GM21825 (cell line): ENCODE data around the gene LRRC3C.
"Not testable (repeated sequence)": the region's sequence is repeated elsewhere in the genome, so short reads cannot be mapped to it uniquely, and the experiment has no call there.

Experiments
- ATAC-seq: cut with Tn5 transposase; IDR thresholded peaks from one replicate; pipeline ENCODE4 v1.9.1; 2021; ENCODE audit warnings: mild to moderate bottlenecking, moderate library complexity; ENCODE audit not compliant: unreplicated experiment

Gene LRRC3C

DNA sequence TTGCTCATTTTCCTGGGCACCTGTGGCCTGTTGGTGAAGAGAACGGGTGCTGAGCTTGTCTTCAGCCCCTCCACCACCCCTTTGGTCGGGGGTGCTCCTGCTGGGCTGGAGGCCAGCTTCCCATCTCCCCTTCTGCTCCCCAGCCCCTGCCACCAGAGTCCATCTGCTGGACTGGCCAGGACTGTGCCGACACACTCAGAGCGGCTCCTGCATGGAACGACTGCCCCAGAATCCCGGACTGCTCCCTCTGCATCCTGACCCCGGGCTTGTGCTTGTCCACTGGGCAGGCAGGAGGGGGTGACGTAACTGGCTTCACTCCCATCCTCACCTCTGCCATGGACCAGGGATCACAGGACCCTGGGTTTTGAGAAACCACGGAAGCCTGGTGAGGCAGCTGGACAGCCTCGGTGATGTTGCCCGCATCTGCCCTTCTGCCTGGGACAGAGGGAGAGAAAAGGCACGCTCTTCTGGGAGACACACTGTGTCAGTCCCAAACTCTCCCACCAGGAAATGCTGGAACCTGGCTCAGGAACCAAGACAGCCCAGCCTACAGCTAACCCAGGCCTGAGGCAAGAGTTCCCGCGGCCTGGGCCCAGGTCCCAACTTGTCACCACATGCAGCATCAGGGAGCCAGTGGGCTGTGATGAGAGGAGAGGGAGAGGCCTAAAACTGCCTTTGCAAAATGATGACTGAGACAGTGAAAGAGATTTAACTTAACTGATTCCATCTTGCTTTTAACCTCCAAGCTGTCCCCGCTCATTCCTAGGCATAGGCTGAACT, 19.2 kb downstream of the LRRC3C start:
- no peak for ATAC-seq

DNA sequence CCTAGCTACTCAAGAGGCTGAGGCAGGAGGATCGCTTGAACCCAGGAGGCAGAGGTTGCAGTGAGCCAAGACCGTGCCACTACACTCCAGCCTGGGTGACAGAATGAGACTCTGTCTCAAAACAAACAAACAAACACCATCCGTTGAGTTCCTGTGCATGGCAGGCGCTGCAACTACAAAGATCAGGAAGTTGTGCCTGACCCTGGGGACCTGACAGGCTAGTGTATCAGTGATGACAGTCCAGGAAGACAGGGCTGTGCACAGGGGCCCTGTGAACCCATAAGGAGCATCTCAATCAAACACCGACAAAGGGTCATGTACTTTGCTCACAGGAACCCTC, 20.9 kb downstream of the LRRC3C start:
- ATAC-seq, result not testable (repeated sequence)

DNA sequence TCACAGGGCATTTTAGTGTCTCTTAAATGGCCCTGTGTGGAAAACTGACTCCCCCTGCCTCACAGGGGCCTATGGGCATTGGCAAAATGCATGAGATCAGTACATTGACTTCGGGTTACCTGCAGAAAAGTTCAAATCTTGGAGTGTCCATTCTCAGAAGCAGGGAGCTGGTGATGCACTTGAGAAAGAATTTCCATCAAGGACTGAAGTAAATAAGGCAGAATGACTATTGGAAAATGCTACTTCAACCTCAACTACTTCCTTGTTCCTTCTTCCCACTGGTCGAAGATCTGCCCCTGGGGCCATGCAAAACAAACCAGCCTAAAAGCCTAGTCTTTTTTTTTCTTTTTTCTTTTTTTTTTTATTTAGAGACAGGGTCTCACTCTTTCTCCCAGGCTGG, 21.5 kb downstream of the LRRC3C start:
- ATAC-seq, result no peak

DNA sequence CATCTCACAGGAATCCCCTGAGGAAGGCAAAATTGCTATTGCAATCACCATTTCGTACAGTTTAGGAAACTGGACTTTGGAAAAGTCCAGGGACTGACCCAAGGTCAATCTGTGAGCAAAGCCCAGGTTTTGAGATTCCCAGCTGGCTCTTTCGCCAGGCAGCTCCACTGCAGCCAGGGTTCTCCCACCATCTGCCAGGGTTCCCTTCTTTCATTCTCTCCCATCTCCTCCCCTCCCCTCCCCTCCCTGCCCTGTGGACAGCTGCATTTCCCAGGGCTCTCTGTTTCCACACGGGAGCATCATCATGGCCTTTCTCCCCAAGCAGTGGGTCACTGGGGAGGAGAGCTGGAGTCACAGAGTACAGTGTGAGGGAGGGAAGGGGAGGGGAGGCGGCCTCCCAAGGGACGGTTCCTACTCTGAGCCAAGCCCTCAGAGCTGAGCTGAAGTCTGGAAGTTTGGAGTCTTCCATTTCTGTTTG, 23.4 kb downstream of the LRRC3C start:
- ATAC-seq, result no peak

DNA sequence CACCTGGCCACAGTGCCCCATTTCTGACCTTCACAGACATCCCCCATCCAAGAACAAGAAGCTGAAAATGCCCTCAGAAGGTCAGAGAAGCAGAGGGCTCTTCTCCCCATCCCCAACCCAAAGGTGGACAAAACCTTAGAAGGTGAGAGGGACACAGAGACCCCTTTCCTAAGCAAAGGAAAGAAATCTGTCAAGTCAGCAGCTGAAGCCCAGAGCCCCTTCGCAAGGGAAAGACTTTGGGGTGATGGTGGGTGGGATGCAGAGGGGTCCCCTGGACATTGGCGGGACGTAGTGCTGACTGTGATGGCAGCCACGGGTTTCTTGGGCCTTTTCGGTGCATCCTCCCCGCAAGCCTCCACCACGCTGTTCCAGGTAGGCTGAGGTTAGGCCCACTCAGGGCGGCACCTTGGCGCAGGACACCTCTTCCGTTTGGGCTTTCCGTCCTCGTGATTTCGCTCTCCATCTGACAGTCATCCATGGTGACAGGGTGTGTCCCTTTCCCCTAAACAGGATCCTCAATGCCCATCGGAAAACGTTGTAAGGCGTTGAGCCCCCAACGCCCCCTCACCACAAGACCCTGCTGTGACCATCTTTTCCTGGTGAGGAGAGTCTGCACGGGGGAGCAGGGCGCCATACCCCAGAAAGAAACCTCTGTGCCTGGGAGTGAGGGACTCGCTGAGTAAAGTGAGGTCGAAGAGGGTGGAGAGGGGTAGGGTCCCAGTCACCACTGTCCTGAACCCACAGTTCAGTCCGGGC, 24.6 kb downstream of the LRRC3C start:
- ATAC-seq, result no peak

DNA sequence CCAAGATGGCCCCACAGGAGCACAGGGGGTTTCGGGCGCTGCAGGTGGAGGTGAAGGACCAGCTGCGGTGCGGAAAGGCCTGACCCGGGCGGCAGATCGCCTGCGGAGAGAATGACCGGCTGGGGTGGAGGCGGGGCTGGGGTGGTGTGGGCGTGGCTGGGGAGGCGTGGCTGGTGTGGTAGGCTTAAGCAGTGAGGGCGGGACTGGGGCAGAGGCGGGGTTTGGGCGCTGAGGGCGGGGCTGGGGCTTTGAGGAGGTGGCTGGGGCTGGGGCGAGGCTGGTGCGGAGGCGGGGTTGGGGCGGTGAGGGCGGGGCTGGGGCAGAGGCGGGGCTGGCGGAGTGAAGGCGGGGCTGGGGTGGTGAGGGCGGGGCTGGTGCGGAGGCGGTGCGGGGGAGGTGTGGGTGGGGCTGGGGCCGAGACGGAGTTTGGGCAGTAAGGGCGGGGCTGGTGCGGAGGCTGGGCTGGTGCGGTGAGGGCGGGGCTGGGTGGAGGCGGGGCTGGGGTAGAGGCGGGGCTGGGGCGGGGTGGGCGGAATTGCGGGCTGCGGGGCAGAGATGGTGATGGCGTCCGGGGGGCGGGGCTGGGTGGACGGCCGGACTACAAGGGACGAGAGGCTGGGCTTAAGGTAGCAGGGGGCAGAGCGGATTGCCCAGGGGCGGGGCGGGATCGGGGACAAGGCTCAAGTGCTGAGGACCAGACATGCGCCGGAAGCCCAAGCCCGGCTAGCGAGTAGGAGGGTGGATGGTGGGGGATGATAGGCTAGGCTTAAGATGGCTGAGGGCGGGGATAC, 25.3 kb downstream of the LRRC3C start:
- ATAC-seq, result peak; percentile 61

DNA sequence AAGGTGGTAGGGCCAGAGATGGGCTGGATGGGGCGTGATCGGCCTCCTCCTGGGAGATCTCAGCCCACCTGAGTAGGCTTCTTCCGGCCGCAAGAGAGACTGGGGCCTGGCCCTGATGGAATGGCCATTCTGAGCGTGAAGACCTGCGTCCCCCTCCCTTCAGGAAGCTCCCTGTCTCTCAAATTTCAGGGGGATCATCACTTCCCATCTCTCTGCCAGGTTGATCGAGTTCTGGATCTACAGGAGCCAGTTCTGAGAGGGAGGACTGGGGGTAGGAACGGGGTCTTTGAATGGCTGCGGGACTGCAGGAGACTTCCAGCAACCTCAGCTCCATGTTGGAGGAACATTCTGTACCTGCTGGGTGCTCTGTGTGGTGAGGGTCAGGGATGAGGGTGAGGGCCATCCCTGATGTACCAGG, 25.9 kb downstream of the LRRC3C start:
- ATAC-seq, result no peak

DNA sequence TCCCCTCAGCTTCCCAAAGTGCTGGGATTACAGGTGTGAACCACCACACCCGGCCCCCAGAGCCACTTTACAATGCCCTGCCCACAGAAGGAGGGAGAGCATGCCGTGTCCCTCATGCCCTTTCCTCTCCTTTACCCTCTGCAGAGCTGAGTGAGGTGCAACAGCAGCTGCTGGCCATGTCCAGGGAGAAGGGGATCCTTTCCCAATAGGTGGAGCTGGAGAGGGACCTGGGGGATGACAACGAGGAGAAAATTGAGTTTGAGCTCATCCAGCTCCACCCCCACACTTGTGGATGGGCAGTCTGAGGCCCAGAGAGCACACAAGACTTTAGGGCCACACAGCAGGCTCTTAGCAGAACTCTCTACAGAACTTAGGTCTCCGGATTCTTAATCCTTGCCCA, 27.3 kb downstream of the LRRC3C start:
- no peak for ATAC-seq

DNA sequence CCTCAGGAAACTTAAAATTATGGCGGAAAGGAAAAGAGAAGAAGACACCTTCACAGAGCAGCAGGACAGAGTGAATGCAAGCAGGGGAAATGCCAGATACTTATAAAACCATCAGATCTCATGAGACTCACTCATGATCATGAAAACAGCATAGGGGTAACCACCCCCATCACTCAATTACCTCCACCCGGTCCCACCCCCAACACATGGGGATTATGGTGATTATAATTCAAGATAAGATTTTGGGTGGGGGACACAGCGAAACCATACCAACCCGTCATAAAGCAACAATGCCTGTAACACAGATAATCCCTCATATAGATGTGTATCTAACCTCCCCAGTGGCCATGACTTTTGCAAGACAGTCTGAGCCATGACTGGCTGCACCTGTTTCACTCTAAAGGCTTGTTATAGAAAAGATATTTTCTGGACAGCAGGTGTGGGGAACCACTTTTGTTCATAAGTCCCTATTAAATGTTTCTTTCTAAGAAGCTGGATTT, 28.2 kb downstream of the LRRC3C start:
- no peak for ATAC-seq

DNA sequence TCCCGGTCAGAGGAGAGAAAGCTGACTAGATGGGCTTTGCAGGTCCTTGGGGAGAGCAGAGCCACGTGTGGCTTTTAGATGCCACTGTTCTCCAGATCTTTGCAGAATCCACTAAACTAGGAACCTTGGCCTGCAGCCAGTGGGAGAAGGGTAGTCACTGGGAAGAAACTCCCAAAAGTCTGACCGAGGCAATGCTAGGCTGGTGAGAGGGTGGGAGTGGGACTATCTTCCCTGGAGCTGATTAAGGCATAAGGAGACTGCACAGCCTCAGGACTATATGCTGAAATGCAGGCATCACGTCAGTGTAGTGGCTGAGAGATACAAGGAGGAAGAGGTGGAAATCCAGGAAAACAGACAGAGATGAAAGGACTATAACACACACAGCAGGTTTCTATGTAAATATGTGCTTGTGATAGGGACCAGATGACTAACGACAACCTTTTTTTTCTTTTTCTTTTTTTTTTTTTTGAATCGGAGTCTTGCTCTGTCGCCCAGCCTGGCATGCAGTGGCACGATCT, 33.1 kb downstream of the LRRC3C start:
- ATAC-seq, result no peak

DNA sequence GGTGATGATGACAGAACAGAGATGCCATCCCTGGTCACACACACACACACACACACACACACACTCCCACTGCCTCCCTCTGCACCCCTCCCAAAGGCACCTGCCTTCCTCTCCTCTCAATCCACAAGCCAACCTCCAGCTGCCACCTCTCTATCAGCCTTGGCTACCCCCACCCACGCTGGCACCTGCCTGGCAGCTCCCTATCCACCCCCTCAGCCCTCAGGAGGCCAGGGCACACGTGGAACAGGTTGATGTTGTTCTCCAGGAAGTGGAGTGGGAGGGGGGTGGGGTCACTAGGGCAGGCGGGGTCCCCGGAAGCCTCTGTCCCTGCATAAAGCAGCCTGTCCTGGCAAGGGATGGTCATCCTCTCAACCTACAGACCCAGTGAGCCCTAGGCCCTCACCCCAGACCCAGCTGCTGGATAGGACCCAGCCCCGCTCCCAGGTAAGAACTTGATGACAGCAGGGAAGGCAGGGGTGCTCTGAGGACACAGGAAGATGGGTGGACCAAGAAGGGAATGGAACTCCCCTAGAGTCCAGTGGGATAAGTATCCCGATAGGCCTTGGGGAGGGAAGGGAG, 35.2 kb downstream of the LRRC3C start, which contains the start of gene GSDMA:
Gene GSDMA (plus strand): TSS at position 363 of the 579 bp plus-strand sequence. CDS start 2,684 bp downstream, outside the sequence.
- ATAC-seq, result no peak

DNA sequence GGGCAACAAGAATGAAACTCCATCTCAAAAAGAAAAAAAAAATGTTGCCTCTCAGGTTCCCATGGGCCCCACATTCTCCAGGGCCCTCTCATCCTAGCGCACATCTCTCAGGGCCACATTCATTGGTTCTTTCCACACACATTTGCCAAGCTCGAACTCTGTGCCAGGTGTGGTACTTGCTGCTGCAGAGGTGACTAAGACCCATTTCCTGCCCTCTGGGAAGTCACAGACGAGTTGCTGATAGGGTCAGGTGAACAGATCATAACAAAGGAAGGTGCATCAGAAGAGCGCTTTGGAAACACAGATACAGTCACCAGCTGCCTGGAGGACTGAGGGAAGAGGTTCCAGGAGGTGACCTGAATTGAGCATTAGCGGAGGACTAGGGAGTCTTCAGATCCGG, 36.3 kb downstream of the LRRC3C start:
- ATAC-seq, result no peak

DNA sequence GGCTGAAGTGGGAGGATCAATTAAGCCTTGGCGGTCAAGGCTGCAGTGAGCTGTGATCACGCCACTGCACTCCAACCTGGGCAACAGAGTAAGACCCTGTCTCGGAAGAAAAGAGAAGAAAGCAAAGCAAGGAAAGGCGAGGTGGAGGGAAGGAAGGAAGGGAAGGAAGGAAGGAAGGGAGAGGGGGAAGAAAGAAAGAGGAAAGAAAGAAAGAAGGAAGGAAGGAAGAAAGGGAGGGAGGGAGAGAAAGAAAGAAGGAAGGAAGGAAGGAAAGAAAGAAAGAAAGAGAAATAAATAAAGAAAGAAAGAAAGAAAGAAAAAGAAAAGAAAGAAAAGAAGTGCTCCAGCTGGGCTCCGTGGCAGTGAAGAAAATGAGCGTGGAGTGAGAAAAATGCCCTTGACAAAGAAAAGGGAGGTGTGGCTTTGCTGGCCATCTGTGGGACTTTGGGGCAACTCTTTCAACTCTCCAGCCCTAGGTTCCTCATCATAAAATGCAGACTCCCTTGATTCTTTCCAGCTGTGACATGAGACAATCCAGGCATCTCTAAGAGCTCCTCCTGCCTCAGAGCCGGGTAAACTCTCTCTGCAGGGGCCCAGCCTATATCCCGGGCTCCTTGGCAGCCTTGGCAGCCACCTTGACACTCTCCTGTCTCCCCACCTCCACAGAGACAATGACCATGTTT, 37.6 kb downstream of the LRRC3C start:
- ATAC-seq, result no peak

DNA sequence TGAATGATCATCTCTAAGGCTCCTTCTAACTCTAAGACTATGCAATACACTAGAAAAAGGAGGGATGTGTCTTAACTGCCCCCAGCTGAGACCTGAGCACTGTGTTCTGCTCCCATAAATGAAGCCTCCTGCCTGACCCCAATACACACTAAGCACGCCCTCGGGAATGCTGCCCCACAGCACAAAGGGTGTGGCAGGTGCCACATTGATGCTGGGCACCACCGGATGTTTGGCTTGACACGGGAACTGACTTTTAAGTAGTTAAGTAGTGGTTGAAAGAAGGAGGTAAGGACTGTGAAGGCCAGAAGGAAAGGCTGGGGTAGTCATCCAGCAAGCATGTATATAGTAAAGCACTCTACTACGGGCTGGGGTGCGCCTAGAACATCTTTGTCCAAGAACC, 39.2 kb downstream of the LRRC3C start:
- ATAC-seq, result no peak

DNA sequence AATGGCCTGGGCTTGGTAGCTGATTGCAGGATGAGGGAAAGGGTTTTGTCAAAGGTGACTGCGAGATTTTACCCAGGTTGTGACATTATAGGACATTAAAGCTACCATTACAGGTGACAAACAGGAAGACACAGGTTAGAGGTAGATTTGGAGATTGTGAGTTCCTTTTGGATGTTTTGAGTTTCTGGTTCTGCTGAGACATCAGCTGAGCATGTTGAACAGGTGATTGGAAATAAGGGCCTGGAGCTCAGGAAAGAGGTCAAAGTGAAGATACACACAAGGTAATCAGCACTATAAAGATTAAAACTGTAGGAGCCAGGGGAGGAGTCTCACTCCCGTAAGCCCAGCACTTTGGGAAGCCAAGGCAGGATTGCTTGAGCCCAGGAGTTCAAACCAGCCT, 41.2 kb downstream of the LRRC3C start:
- ATAC-seq, result no peak

DNA sequence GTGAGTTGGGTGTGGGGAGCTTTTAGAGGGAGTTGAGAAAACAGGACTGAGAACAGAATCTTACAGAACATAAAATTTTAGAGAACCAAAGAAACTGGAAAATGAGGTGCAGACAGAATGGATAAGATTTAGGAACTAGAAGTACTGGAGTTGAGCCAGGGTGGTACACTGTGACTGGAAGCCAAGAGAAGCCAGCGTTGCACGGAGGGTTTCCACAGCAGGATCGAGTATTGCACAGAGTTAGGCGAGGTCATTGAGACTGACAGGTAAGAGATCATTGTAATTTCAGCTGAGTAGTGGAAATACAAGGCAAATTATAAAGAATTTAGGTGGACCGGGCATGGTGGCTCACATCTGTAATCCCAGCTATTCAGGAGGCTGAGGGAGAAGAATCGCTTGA, 41.8 kb downstream of the LRRC3C start:
- ATAC-seq, result no peak

DNA sequence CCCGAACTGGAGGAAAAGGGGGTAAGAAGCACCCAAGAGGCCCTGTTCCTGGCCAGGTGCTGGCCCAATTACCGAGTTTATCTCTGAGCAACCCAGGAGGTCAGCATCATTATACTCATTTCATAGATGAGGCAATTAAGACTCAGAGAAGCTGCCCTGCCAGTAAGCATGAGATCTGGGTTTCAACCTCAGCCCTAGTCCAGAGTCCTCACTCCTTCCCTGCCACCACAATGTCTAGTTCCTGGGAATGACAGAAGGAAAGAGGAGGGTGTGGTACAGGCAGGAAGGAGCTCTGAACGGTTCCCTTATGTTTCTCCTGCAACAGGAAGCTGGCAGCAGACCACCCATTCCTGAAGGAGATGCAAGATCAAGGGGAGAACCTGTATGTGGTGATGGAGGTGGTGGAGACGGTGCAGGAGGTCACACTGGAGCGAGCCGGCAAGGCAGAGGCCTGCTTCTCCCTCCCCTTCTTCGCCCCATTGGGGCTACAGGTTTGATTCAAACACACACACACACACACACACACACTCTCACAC, 42.7 kb downstream of the LRRC3C start:
- ATAC-seq, result no peak

DNA sequence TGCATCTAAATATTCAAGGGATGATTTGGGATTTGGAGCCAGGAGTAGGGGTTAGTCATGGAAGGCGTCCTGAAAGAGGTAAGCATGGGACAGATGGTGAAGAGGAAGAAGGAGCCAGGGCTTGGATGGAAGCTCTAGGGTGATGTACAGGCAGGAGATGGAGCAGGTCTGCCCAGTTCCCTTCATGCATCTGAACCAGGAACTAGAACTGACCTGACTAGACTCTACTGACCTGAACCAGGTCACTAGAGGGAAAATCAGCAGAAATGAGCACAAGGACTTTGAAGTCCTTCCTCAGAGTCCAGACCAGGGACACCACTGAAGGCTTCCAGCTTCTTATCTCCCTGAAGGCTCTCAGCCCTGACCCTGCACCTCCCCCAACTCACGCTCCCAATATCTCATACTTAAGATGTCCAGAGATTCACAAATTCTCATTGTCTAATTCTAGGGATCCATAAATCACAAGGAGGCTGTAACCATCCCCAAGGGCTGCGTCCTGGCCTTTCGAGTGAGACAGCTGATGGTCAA, 43.6 kb downstream of the LRRC3C start:
- no peak for ATAC-seq

DNA sequence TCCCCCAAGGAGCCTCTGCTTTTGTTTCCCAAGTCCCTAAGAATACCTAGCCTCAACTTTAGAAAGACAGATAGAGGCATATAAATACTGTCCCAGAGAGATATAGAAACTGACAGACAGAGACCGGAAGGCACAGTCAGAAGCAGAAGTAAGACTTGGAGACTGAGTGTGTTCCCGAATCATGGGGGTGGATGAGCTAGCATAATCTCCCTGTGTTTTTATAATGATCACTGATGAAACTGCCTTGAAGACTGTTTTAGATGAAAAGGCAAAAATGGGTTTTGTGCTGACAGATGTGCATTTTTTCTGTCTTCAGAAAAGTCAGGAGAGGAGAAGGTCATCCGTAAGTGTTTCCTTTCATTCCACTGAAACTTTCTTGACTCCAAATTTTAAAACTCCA, 44.7 kb downstream of the LRRC3C start:
- no peak for ATAC-seq

DNA sequence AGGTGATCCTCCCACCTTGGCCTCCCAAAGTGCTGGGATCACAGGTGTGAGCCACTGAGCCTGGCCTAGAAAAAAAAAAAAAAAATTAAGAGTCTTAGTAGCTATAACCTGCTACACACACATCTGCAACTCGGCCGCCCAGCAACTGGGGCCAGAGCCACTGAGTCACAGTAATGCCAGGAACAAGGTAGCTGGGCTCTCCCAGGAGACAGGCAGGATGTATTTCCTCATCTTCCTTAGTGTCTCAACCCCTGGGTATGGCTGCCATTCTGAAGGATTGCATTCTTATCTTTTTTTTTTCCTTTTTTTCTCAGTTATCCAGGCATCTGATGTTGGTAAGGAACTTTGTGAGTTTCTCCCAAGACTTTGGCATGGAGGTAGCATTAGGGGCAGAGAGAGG, 46.0 kb downstream of the LRRC3C start:
- ATAC-seq, result no peak
